ENCODE measurements around the gene SERP2. TPM values are rescaled to one million over a fixed set of nuclear protein-coding genes. Genes with fewer than 3 reads are reported as not detected.

Gene SERP2
- total and polyA plus RNA-seq, 2 of the 13 experiments (the other 11 are each of a cell fraction or from before 2014, with no cell fraction given): not detected

GRCh38 chr13:44404261-44405132, 30.9 kb downstream of the SERP2 start (continued):
- TF ChIP-seq MAX (IDR thresholded peaks at IDR 0.05) (peak; percentile 92), ZC3H13 (CRISPR knock-in tag; IDR thresholded peaks at IDR 0.05) (peak; percentile 78), CENPBD1 (CRISPR knock-in tag; IDR thresholded peaks at IDR 0.05; ENCODE audit: borderline replicate concordance, low read depth) (no peak), PCBP2 (optimal IDR thresholded peaks at IDR 0.05; ENCODE audit: low read depth, low read length, poor library complexity, severe bottlenecking) (no peak), RBFOX2 (IDR thresholded peaks at IDR 0.05; ENCODE audit: low read depth, low read length) (peak; percentile 68), ZNF562 (CRISPR knock-in tag; IDR thresholded peaks at IDR 0.05; ENCODE audit: borderline replicate concordance) (no peak), PBX3 (CRISPR knock-in tag; IDR thresholded peaks at IDR 0.05; ENCODE audit: borderline replicate concordance) (no peak), ZNF567 (CRISPR knock-in tag; IDR thresholded peaks at IDR 0.05; ENCODE audit: borderline replicate concordance) (peak; percentile 86), SETDB1 (CRISPR knock-in tag; IDR thresholded peaks at IDR 0.05; ENCODE audit: borderline replicate concordance) (no peak), HNF1B (CRISPR knock-in tag; IDR thresholded peaks at IDR 0.05) (peak; percentile 82), CREBL2 (CRISPR knock-in tag; IDR thresholded peaks at IDR 0.05; ENCODE audit: borderline replicate concordance) (no peak), KDM2A (CRISPR knock-in tag; IDR thresholded peaks at IDR 0.05; ENCODE audit: borderline replicate concordance, low read depth) (no peak), ZBTB3 (CRISPR knock-in tag; IDR thresholded peaks at IDR 0.05; ENCODE audit: borderline replicate concordance, low read depth) (no peak), STAT5B (CRISPR knock-in tag; IDR thresholded peaks at IDR 0.05) (no peak), TERF1 (CRISPR knock-in tag; IDR thresholded peaks at IDR 0.05) (no peak), MEIS1 (CRISPR knock-in tag; IDR thresholded peaks at IDR 0.05; ENCODE audit: borderline replicate concordance) (peak; percentile 76; the same call in 1 of the 2 replicates), HMG20A (CRISPR knock-in tag; IDR thresholded peaks at IDR 0.05; ENCODE audit: borderline replicate concordance) (peak; percentile 84), ZBTB21 (CRISPR knock-in tag; IDR thresholded peaks at IDR 0.05) (no peak)
- TF ChIP-seq, protein P1, sequence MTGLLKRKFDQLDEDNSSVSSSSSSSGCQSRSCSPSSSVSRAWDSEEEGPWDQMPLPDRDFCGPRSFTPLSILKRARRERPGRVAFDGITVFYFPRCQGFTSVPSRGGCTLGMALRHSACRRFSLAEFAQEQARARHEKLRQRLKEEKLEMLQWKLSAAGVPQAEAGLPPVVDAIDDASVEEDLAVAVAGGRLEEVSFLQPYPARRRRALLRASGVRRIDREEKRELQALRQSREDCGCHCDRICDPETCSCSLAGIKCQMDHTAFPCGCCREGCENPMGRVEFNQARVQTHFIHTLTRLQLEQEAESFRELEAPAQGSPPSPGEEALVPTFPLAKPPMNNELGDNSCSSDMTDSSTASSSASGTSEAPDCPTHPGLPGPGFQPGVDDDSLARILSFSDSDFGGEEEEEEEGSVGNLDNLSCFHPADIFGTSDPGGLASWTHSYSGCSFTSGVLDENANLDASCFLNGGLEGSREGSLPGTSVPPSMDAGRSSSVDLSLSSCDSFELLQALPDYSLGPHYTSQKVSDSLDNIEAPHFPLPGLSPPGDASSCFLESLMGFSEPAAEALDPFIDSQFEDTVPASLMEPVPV (CRISPR knock-in tag; IDR thresholded peaks at IDR 0.05): no peak
- TF ChIP-seq, protein P2, sequence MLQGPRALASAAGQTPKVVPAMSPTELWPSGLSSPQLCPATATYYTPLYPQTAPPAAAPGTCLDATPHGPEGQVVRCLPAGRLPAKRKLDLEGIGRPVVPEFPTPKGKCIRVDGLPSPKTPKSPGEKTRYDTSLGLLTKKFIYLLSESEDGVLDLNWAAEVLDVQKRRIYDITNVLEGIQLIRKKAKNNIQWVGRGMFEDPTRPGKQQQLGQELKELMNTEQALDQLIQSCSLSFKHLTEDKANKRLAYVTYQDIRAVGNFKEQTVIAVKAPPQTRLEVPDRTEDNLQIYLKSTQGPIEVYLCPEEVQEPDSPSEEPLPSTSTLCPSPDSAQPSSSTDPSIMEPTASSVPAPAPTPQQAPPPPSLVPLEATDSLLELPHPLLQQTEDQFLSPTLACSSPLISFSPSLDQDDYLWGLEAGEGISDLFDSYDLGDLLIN (CRISPR knock-in tag; IDR thresholded peaks at IDR 0.05; ENCODE audit: borderline replicate concordance): no peak

Measured in HepG2 (cell line).